ENCODE results near the gene ASAP3.

Gene ASAP3

DNA sequence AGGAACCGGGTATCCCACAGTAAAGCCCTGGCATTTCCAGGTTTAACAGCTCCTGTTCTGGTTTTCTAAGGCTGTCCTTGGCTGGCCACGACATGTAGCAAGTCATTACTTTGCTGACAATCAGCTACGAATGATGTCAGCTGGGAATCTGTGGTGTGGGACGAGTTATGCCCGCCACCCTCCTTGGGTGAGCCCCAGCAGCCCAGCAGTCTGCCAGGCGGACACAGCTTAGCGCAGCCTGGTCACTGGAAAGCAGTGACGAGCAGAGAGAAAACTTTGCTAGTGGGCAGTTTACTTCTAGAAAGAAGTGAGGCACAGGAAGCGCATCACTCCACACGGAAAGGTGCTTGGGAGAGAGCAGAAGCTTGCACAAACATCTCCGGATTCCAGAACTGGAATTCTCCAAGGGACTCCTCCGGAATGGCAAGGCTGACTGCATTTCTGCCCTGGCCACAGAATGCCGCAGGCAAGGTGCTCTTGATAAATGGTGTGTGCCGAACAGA lies 98.8 kb downstream of the ASAP3 start:
- no peak overlapping the region for H3K27ac ChIP-seq (ENCODE audit: low read depth, low read length)
- peaks cover 17% of the 10 kb centered on the region for H3K4me1 ChIP-seq (ENCODE audit: control insufficient read depth, low read length)
- no peaks in the 10 kb centered on the region for H3K9me2 ChIP-seq (replicated peaks; ENCODE audit: control insufficient read depth, low read length)
- peaks cover 3% of the 10 kb centered on the region; the same call in 1 of the 2 replicates for H3F3A ChIP-seq (ENCODE audit: control insufficient read depth, insufficient read depth)
- no peaks in the 10 kb centered on the region for H3K9me3 ChIP-seq (ENCODE audit: control insufficient read depth, insufficient read depth, low read length)
- no peaks in the 10 kb centered on the region for H3K79me2 ChIP-seq (ENCODE audit: control insufficient read depth, low read length)
- no peak overlapping the region for H3K4me3 ChIP-seq (ENCODE audit: low read length)
- no peak overlapping the region for H3K4me2 ChIP-seq (ENCODE audit: low read length)
- H4K20me1 ChIP-seq (ENCODE audit: control insufficient read depth, insufficient read depth, low read depth, low read length) = no peaks in the 10 kb centered on the region
- peaks cover 19% of the 10 kb centered on the region for H3K27me3 ChIP-seq (ENCODE audit: control insufficient read depth, low read length)
- no peaks in the 10 kb centered on the region for H3K36me3 ChIP-seq (ENCODE audit: control insufficient read depth, low read length)
- TF ChIP-seq CTCF (IDR thresholded peaks at IDR 0.05; ENCODE audit: low read depth, low read length, poor library complexity, severe bottlenecking) (no peak), EZH2phosphoT487 (IDR thresholded peaks at IDR 0.05; ENCODE audit: borderline replicate concordance, low read length) (no peak)

DNA sequence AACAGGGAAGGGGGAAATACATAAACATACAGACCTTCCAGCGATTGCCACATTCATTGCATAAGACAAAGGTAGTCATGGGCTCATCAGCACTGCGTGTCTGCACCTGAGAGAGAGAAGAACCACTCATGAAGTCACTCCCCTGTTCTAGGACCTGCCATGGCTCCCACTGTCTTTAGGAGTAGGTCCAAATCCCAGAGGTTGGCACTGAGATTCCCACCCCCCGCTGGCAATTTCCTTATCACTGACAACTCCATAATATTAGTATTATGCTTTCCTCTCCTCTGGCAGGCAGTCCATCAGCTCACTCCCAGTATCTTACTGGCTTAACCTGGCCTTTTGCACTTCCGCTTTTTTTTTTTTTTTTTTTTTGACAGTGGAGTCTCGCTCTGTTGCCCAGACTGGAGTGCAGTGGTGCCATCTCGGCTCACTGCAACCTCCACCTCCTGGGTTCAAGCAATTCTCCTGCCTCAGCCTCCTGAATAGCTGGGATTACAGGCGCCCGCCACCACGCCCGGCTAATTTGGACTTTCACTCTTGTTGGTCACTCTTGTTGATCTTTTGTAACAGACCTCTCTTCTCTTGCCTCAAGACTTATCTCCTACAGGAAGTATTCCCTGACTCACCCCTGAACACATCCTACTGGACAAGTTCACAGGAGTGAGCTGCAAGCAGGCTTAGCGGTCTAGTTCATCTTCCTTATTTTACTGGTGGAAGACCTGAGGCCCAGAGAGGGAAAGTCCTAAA lies 99.5 kb downstream of the ASAP3 start:
- Histone ChIP-seq H3K79me2 (ENCODE audit: control insufficient read depth, low read length) (no peaks in the 10 kb centered on the region), H4K20me1 (ENCODE audit: control insufficient read depth, insufficient read depth, low read depth, low read length) (no peaks in the 10 kb centered on the region), H3F3A (ENCODE audit: control insufficient read depth, insufficient read depth) (peaks cover 3% of the 10 kb centered on the region; the same call in 1 of the 2 replicates), H3K4me3 (ENCODE audit: low read length) (no peak overlapping the region), H3K4me1 (ENCODE audit: control insufficient read depth, low read length) (peaks cover 17% of the 10 kb centered on the region), H3K4me2 (ENCODE audit: low read length) (no peak overlapping the region), H3K27ac (ENCODE audit: low read depth, low read length) (no peak overlapping the region), H3K27me3 (ENCODE audit: control insufficient read depth, low read length) (peaks cover 15% of the 10 kb centered on the region), H3K9me2 (replicated peaks; ENCODE audit: control insufficient read depth, low read length) (no peaks in the 10 kb centered on the region), H3K9me3 (ENCODE audit: control insufficient read depth, insufficient read depth, low read length) (no peaks in the 10 kb centered on the region), H3K36me3 (ENCODE audit: control insufficient read depth, low read length) (no peaks in the 10 kb centered on the region)
- TF ChIP-seq EZH2phosphoT487 (IDR thresholded peaks at IDR 0.05; ENCODE audit: borderline replicate concordance, low read length) = no peak
- no peak for TF ChIP-seq CTCF (IDR thresholded peaks at IDR 0.05; ENCODE audit: low read depth, low read length, poor library complexity, severe bottlenecking)

- H4K20me1 ChIP-seq (ENCODE audit: control insufficient read depth, insufficient read depth, low read depth, low read length) = no peaks in the 10 kb centered on the region
- H3F3A ChIP-seq (ENCODE audit: control insufficient read depth, insufficient read depth) = peaks cover 3% of the 10 kb centered on the region; the same call in 1 of the 2 replicates
- peaks cover 17% of the 10 kb centered on the region for H3K27me3 ChIP-seq (ENCODE audit: control insufficient read depth, low read length)
- no peaks in the 10 kb centered on the region for H3K9me2 ChIP-seq (replicated peaks; ENCODE audit: control insufficient read depth, low read length)
- no peak for TF ChIP-seq EZH2phosphoT487 (IDR thresholded peaks at IDR 0.05; ENCODE audit: borderline replicate concordance, low read length)
- H3K9me3 ChIP-seq (ENCODE audit: control insufficient read depth, insufficient read depth, low read length) = no peaks in the 10 kb centered on the region
- H3K27ac ChIP-seq (ENCODE audit: low read depth, low read length) = no peak overlapping the region
- H3K79me2 ChIP-seq (ENCODE audit: control insufficient read depth, low read length) = no peaks in the 10 kb centered on the region
- H3K4me2 ChIP-seq (ENCODE audit: low read length) = no peak overlapping the region
- H3K36me3 ChIP-seq (ENCODE audit: control insufficient read depth, low read length) = no peaks in the 10 kb centered on the region
- peaks cover 17% of the 10 kb centered on the region for H3K4me1 ChIP-seq (ENCODE audit: control insufficient read depth, low read length)
- no peak overlapping the region for H3K4me3 ChIP-seq (ENCODE audit: low read length)
These were observed 100.2 kb downstream of the ASAP3 start for GRCh38 chr1:23383577-23384311.
